ENCODE results near the gene PTGIS.

The PTGIS gene

DNA sequence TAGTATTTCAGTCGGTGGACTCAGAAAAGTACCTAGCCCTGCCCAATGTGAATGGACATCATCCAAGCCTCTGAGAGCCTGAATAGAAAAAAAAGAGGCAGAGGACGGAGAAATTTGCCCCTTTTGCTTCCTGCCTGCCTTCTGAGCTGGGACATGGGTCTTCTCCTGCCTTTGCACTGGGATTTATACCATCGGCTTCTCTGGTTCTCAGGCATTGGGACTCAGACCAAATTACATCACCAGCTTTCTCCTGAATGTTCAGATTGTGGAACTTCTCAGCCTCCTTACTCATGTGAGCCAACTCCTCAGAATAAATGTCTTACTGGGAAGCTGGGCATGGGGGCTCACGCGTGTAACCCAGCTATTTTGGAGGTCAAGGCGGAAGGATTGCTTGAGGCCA lies 105.3 kb downstream of the PTGIS start:
- DNase-seq = no peak

DNA sequence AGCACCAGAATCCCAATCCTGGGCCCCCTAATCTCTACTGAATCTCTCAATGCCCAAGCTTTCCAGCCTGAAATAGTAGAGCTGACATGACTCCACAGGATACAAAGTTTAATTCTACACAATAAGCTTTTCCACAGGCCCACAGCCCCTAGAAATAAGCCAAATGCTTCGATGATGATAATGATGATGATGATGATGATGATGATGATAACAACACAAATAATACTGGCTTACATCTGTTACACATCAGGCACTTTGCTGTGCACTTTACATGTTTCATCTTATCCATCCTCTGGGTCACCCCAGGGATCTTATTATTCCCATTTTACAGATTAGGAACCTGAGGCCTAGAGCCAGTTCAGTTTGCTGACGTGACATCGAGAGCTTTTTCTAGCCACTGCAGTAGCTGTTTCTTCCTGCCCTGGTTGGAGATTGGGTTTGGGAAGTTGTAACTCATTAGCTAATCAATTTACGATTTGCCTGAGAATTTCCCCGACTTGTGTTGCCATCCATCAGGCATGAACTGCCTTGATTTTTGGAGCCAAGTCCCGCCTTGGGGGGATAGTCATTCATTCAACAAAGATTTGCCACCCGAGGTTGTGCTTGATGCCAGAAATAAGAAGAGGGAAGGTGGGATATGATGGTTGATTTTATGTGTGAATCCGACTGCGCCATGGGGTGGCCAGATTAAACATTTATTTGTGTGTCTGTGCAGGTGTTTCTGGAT lies 105.9 kb downstream of the PTGIS start:
- DNase-seq = no peak

DNA sequence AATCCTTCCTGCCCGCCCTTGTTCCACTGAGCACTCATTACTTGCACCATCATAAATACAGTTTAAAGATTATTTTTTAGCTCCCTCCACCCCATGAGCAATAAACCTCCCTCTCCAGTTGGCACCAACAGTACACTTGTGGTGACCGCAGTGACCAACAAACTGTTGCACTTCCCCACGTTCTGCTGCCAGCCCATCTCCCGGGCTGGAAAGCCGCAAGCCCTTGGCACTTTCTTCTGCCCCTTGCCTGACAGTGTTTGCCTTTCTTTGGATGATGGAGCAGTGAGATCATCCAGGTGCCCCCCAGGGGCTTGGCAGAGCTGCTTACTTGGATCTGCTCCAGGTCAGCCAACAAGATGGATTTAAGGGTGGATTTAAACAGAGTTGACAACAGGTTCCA lies 107.0 kb downstream of the PTGIS start:
- DNase-seq = no peak

DNA sequence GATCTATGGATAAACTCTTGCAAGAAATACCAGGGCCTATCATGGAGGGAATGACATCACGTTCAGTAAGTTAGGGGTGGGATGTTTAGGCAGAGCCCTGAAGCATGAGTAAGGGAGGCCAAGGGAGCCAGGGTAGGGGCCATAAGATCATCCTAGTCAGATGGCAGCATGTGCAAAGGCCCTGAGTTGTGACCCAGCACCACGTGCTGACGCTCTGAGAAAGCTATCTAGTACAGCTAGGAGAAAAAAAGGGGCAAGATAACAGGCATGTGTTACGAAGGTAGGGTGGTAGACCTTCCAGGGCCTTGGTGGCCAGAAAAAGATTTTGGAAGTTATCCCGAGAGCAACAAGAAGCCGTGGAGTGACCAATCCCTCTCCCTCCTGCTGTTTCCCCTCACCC lies 107.8 kb downstream of the PTGIS start:
- no peak for DNase-seq

DNA sequence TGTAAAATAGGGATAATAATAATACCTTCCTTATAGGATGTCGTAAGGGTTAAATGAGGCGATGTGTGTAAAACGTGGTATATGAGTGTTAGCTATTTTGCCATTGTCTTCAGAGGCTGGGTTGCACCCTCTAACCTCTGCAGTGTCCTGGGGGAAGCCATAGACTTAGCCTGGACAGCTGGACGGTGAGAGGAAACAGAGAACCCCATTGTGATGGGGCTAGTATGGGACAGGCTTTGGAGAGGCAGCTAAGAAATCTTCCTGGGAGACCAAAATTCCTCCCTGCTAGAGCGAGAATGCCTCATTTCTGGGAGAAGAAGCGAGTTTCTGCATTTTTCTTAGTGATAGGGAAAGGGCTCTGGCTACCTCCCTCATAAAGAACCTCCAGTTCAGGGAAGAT lies 108.3 kb downstream of the PTGIS start:
- DNase-seq = no peak

DNA sequence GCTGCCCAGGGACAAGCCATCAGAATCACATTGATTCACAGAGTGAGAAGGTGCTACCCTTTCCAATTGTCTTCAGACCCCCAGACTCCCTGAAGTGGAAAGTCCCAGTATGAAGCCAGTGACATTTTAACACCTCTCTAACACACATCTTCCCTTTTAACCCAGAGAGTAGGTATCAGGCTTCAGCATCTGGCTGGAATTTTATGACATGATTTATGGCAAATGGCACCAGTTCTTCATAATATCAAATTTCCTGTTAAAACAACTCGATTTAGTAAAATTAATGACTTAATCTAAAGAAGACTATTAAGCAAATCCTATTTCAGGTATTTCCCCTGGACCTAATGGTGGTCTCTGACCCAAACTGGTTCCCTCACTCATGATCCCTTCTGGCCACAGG lies 110.5 kb downstream of the PTGIS start:
- no peak for DNase-seq

DNA sequence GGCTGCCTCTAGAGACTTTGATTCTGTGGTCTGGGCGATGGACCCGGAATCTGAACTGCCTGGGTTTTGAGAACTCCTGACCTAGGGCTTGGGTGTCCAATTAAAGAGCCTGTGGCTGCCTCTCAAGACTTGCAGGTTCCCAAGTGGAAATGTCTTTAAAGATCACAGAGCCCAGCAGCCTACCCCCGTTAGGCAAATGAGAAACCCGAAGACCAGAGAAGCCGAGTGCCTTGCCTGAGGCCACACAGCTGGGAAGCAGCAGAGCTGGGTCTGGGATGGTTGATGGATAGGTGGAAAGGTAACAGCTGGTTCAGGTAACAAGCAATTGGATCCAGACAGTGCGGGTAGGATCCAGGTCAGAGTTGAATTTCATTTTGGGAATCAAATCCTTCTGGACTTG lies 111.3 kb downstream of the PTGIS start:
- no peak for DNase-seq

DNA sequence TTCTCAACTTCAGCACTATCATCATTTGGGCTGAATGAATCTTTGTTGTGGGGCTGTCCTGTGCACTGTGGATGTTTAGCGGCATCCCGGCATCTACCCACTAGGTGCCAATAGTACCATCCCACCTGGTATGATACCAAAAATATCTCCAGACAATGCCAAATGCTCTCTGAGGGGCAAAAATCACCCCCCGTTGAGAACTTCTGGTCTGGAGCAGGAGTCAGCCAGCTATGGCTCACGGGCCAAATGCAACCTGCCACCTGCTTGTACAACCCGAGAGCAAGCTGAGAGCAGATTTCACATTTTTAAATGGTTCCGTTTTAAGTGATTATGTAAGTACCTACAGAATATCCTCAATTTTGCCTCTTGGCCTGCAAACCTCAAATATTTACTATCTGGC lies 112.2 kb downstream of the PTGIS start:
- DNase-seq = no peak
